Neutrophil (primary cell): ENCODE measurements around the gene SYNGR2.

Experiments used
- H3K27ac ChIP-seq: fragments of 200-600 bp; sonication (generic); 2 replicates; pipeline ENCODE4 v1.5.1; 2016; ENCODE audit warnings: mild to moderate bottlenecking, moderate library complexity
- H3K27me3 ChIP-seq: fragments of 200-600 bp; sonication (generic); 2 replicates; pipeline ENCODE4 v1.6.0; 2016; ENCODE audit warnings: mild to moderate bottlenecking
- H3K36me3 ChIP-seq: fragments of 200-600 bp; sonication (generic); 2 replicates; pipeline ENCODE4 v1.5.1; 2017
- H3K4me1 ChIP-seq, 2 experiments: fragments of 200-600 bp in 1 of 2; sonication (generic) in 1 of 2; 1 replicate in 1 of 2; 2 replicates in 1 of 2; pipeline versions ENCODE4 v1.5.1 to v1.6.1; 2013 to 2016; ENCODE audit warnings: low read depth in 1 of 2, low read length in 1 of 2, mild to moderate bottlenecking in 1 of 2, moderate library complexity in 1 of 2; ENCODE audit not compliant: control insufficient read depth in 1 of 2, insufficient read depth in 1 of 2
- H3K4me3 ChIP-seq, 2 experiments: fragments of 200-600 bp in 1 of 2; sonication (generic) in 1 of 2; 1 replicate in 1 of 2; 2 replicates in 1 of 2; pipeline ENCODE4 v1.5.1; 2013 to 2016; ENCODE audit warnings: low read depth in 1 of 2, low read length in 1 of 2, mild to moderate bottlenecking in 1 of 2, moderate library complexity in 1 of 2
- H3K9me3 ChIP-seq: fragments of 200-600 bp; sonication (generic); 2 replicates; pipeline ENCODE4 v1.5.1; 2016
- CTCF ChIP-seq: fragments of 200-600 bp; sonication (generic); IDR thresholded peaks from 2 replicates; pipeline ENCODE4 v1.5.1; 2016; ENCODE audit warnings: antibody characterized with exemption

SYNGR2 gene

DNA sequence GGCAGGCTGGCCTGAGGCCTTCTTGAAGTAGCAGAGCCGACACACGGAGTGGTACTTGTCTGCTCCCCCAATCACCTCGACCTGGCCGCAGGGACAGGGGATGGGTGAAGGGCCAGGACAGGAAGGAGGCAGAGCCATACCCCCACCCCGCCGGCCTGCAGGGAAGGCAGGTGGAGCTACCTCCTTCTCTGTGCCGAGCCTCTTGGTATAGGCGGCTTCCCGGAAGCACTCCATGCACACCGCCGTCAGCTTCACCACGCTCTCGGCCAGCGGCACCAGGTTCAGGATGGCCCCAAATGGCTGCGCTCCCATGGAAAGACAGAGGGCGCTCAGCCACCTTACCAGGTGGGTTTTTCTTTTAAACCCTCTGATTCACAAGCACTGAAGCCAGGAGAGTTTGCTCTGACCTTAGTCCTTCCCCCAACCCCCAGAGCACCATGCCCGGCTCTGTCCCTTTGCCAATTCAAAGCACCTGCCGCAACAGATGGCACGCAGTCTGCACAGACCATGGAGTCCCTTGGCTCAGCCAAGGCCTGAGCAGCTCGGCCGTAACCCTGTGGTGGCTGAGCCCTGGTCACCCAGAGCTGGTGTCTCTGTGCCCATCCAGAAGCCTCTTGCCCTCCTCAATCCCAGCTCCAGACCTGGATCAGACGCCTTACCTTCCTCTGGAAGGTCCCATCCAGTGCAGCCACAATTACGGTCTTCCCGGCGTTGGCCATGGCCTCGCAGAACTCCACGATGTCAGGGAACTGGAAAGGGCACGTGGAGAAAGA lies 6.7 kb downstream of the SYNGR2 start:
- Histone ChIP-seq H3K27me3 (no peaks in the 10 kb centered on the region), H3K27ac (peak overlapping the region; percentile 91), H3K36me3 (peaks cover 20% of the 10 kb centered on the region), H3K4me3 (peak overlapping the region; percentile 34 to 58), H3K4me1 (peaks cover 70 to 71% of the 10 kb centered on the region in 2 experiments), H3K9me3 (no peaks in the 10 kb centered on the region)
- TF ChIP-seq CTCF, result no peak

GRCh38 chr17:78175643-78175981 lies 7.2 kb downstream of the SYNGR2 start:
- no peaks in the 10 kb centered on the region for H3K9me3 ChIP-seq
- H3K27ac ChIP-seq, result peak overlapping the region; percentile 91
- no peak for TF ChIP-seq CTCF
- peaks cover 20% of the 10 kb centered on the region for H3K36me3 ChIP-seq
- no peaks in the 10 kb centered on the region for H3K27me3 ChIP-seq
- peaks cover 64 to 66% of the 10 kb centered on the region in 2 experiments for H3K4me1 ChIP-seq
- no peak overlapping the region for H3K4me3 ChIP-seq

DNA sequence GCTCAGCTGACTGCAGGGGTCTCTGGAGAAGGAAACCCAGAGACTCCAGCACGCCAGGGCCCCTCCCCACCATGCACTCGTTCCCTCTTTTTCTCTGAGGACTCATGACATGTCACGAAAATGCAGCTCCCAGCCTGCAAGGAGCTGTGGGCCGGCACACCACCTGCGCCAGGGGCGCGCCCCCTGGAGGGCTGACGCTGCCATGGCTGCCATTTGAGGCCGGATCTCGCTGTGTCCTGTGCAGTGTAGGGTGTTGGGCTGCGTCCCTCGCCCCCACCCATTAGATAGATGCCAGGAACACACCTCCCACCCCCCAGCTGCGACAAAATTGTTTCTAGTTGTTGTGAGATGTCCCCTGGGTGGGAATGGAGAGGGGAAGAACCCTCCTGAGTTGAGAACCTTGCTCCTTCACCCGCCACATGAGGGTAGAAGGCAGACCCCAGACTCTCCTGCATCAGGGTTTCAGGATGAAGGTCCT lies 8.2 kb downstream of the SYNGR2 start:
- Histone ChIP-seq H3K27me3 (no peaks in the 10 kb centered on the region), H3K36me3 (peaks cover 10% of the 10 kb centered on the region), H3K27ac (peak overlapping the region; percentile 91), H3K9me3 (no peaks in the 10 kb centered on the region), H3K4me3 (no peak overlapping the region), H3K4me1 (peaks cover 54 to 56% of the 10 kb centered on the region in 2 experiments)
- peak; percentile 93 for TF ChIP-seq CTCF

DNA sequence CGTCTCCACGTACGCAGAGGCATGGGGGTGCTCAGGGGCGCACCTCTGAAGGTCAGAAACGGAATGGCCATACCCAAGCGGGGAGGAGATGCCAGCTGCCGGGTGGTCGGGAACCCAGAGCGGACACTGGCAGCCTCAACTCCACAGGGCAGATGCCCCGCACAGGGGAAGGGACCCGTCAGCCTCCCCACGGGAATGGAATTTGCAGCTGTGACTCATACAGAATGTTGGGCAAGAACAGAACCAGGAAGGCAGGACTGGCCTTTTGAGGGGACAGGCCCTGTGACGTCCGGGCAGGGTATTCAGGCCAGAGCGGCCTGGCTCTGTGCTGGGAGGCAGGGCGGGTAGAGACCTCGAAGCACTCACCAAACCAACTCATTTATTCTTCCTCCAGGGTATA lies 11.0 kb downstream of the SYNGR2 start:
- TF ChIP-seq CTCF, result no peak
- Histone ChIP-seq H3K4me3 (no peak overlapping the region), H3K27ac (no peak overlapping the region), H3K4me1 (peaks cover 26 to 28% of the 10 kb centered on the region in 2 experiments), H3K27me3 (no peaks in the 10 kb centered on the region), H3K9me3 (no peaks in the 10 kb centered on the region), H3K36me3 (no peaks in the 10 kb centered on the region)

DNA sequence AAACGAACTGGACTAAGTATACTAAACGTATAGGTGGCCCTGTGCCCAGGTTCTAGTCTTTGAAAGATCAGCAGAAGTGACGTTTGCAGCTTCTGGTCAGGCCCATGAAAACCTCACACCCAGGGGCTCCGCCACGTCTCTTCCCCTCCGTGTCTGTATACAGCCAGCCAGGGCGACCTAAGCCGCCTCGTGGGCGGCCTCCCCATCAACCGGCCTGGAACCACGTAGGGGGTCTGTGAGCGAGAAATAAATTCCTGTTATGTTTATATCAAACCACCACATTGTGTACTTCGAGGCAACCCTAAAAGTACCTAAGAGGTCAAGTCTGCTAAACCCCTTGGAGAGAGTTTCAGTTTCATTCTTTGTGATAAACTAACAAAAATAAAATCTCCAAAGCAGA lies 11.7 kb downstream of the SYNGR2 start:
- Histone ChIP-seq H3K36me3 (no peaks in the 10 kb centered on the region), H3K27me3 (no peaks in the 10 kb centered on the region), H3K27ac (no peak overlapping the region), H3K9me3 (no peaks in the 10 kb centered on the region), H3K4me3 (no peak overlapping the region), H3K4me1 (peaks cover 20 to 21% of the 10 kb centered on the region in 2 experiments)
- TF ChIP-seq CTCF, result no peak
